WTC11 (cell line): ENCODE results near the gene ZNF414. TPM values are rescaled to one million over a fixed set of nuclear protein-coding genes. Genes with fewer than 3 reads are reported as not detected.
A peak's percentile ranks its signal among the peaks of the same experiment; 100 is the strongest.

Source experiments
- ATAC-seq: fragments of 200-7000 bp; cut with Tn5 transposase; 2 replicates; pipeline ENCODE4 v1.10.0; 2021; ENCODE audit warnings: mild to moderate bottlenecking, moderate library complexity
- CTCF ChIA-PET: fragments of 300-600 bp; sonication (Branson Sonifier 250); formaldehyde crosslinking; loops from one replicate; lab custom pipeline; 2021; ENCODE audit warnings: antibody characterized with exemption; lab: Charles Lee
- POLR2A ChIA-PET: fragments of 350-600 bp; sonication (Branson Sonifier 250); formaldehyde crosslinking; loops from one replicate; lab custom pipeline; 2021; ENCODE audit warnings: antibody characterized with exemption; lab: Charles Lee
- DNase-seq: peaks from one replicate; pipeline ENCODE4 v3.0.0; 2021; ENCODE audit warnings: low spot score
- H3K27ac Mint-ChIP-seq: 2 replicates; pipeline ENCODE4 v1.8.0; 2021; ENCODE audit warnings: mixed read lengths
- H3K27me3 Mint-ChIP-seq: 2 replicates; pipeline ENCODE4 v1.8.0; 2021; ENCODE audit warnings: low read depth, mild to moderate bottlenecking, moderate library complexity, mixed read lengths
- H3K36me3 Mint-ChIP-seq: 2 replicates; pipeline ENCODE4 v1.8.0; 2021; ENCODE audit warnings: mixed read lengths
- H3K4me1 Mint-ChIP-seq: 2 replicates; pipeline ENCODE4 v1.8.0; 2022; ENCODE audit warnings: mixed read lengths
- H3K4me3 Mint-ChIP-seq: 2 replicates; pipeline ENCODE4 v1.8.0; 2021; ENCODE audit warnings: mild to moderate bottlenecking, moderate library complexity, mixed read lengths
- H3K9me3 Mint-ChIP-seq: 2 replicates; pipeline ENCODE4 v1.8.0; 2021; ENCODE audit warnings: mixed read lengths
- ETV6 ChIP-seq: sonication (generic); formaldehyde crosslinking; IDR thresholded peaks from 2 replicates; pipeline ENCODE4 v1.8.1; 2022; ENCODE audit warnings: mild to moderate bottlenecking, missing genetic modification reagents
- FOXJ3 ChIP-seq: sonication (generic); formaldehyde crosslinking; IDR thresholded peaks from 2 replicates; pipeline ENCODE4 v1.9.0; 2021; ENCODE audit warnings: missing genetic modification reagents, mild to moderate bottlenecking, borderline replicate concordance
- GTF2I ChIP-seq: fragments of 250-450 bp; sonication (Bioruptor Pico); conservative IDR thresholded peaks from 2 replicates; pipeline ENCODE4 v1.4.0; 2021; ENCODE audit warnings: mild to moderate bottlenecking
- IRF1 ChIP-seq: sonication (generic); formaldehyde crosslinking; IDR thresholded peaks from 2 replicates; pipeline ENCODE4 v1.8.0; 2023; ENCODE audit warnings: missing genetic modification reagents
- MYBL2 ChIP-seq: sonication (generic); formaldehyde crosslinking; IDR thresholded peaks from 2 replicates; pipeline ENCODE4 v1.8.1; 2023; ENCODE audit warnings: mild to moderate bottlenecking, moderate library complexity, missing genetic modification reagents
- NFYB ChIP-seq: sonication (generic); formaldehyde crosslinking; conservative IDR thresholded peaks from 2 replicates; pipeline ENCODE4 v1.8.0; 2022; ENCODE audit warnings: low read depth, missing genetic modification reagents
- NR1H2 ChIP-seq: sonication (generic); formaldehyde crosslinking; IDR thresholded peaks from 2 replicates; pipeline ENCODE4 v1.9.0; 2021; ENCODE audit warnings: mild to moderate bottlenecking, moderate library complexity, missing genetic modification reagents
- NR3C1 ChIP-seq: sonication (generic); formaldehyde crosslinking; conservative IDR thresholded peaks from 2 replicates; pipeline ENCODE4 v1.8.1; 2023; ENCODE audit warnings: low read depth, mild to moderate bottlenecking, missing genetic modification reagents
- OVOL2 ChIP-seq: fragments of 250-450 bp; sonication (Bioruptor Pico); IDR thresholded peaks from 2 replicates; pipeline ENCODE4 v1.9.0; 2021; ENCODE audit warnings: mild to moderate bottlenecking, borderline replicate concordance
- SMAD3 ChIP-seq: sonication (generic); formaldehyde crosslinking; IDR thresholded peaks from 2 replicates; pipeline ENCODE4 v1.8.0; 2022; ENCODE audit warnings: missing genetic modification reagents, mild to moderate bottlenecking, borderline replicate concordance
- USF1 ChIP-seq: sonication (generic); formaldehyde crosslinking; IDR thresholded peaks from 2 replicates; pipeline ENCODE4 v1.8.0; 2022; ENCODE audit warnings: mild to moderate bottlenecking, missing genetic modification reagents
- USF2 ChIP-seq: sonication (generic); formaldehyde crosslinking; IDR thresholded peaks from 2 replicates; pipeline ENCODE4 v1.8.1; 2023; ENCODE audit warnings: mild to moderate bottlenecking, missing genetic modification reagents, moderate library complexity
- ZNF121 ChIP-seq: sonication (generic); formaldehyde crosslinking; IDR thresholded peaks from 2 replicates; pipeline ENCODE4 v1.8.0; 2023; ENCODE audit warnings: missing genetic modification reagents
- ZNF232 ChIP-seq: sonication (generic); formaldehyde crosslinking; IDR thresholded peaks from 2 replicates; pipeline ENCODE4 v1.8.0; 2022; ENCODE audit warnings: mild to moderate bottlenecking, missing genetic modification reagents
- ZNF317 ChIP-seq: sonication (generic); formaldehyde crosslinking; IDR thresholded peaks from 2 replicates; pipeline ENCODE4 v1.8.1; 2023; ENCODE audit warnings: low read depth, mild to moderate bottlenecking, moderate library complexity, missing genetic modification reagents, borderline replicate concordance
- ZNF396 ChIP-seq: fragments of 250-450 bp; sonication (Bioruptor Pico); IDR thresholded peaks from 2 replicates; pipeline ENCODE4 v1.8.0; 2021; ENCODE audit warnings: mild to moderate bottlenecking, moderate library complexity, borderline replicate concordance
- ZNF416 ChIP-seq: fragments of 250-450 bp; sonication (Bioruptor Pico); IDR thresholded peaks from 2 replicates; pipeline ENCODE4 v1.9.0; 2021; ENCODE audit warnings: mild to moderate bottlenecking, inconsistent platforms
- ZNF532 ChIP-seq: fragments of 250-450 bp; sonication (Bioruptor Pico); IDR thresholded peaks from 2 replicates; pipeline ENCODE4 v1.9.0; 2021; ENCODE audit warnings: mild to moderate bottlenecking, borderline replicate concordance
- total RNA-seq: library from RNA; stranded (reverse); gene quantifications from 3 replicates; pipeline ENCODE4 v1.2.3, GENCODE V29; 2021
- TF ChIP-seq, protein P1 (sequence below): sonication (generic); formaldehyde crosslinking; IDR thresholded peaks from 2 replicates; pipeline ENCODE4 v1.8.1; 2022; ENCODE audit warnings: low read depth, missing genetic modification reagents, borderline replicate concordance
- TF ChIP-seq, protein P2 (sequence below): sonication (generic); formaldehyde crosslinking; IDR thresholded peaks from 2 replicates; pipeline ENCODE4 v1.8.1; 2022; ENCODE audit warnings: mild to moderate bottlenecking, missing genetic modification reagents, moderate library complexity, borderline replicate concordance
- TF ChIP-seq, protein P3 (sequence below): sonication (generic); formaldehyde crosslinking; IDR thresholded peaks from 2 replicates; pipeline ENCODE4 v1.8.1; 2023; ENCODE audit warnings: mild to moderate bottlenecking, missing genetic modification reagents
- TF ChIP-seq, protein P4 (sequence below): sonication (generic); formaldehyde crosslinking; conservative IDR thresholded peaks from 2 replicates; pipeline ENCODE4 v1.8.1; 2023; ENCODE audit warnings: mild to moderate bottlenecking, low read depth, missing genetic modification reagents, moderate library complexity

ZNF414 gene
- total RNA-seq, 1 experiment from 2014 or later, result 38.2 TPM

DNA sequence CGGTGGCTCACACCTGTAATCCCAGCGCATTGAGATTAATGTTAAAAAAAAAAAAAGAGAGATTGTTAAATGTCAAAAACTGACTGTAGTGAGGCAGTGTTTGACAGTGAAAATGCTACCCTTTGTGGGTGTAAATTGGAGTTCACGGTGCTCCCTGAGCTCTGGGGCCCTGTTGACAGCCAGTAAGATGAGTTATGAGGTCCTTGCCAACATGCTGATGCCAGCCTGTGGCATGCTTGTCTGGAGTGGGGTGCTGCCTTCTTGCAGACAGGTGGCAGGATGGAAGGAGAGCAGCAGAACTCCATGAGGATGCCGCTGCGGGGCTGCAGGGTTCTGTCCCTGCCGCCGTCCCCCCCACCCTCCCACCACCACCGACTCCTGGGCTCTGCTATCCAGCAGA lies 37.4 kb downstream of the ZNF414 start:
- Mint-ChIP-seq H3K4me3 (no peak overlapping the region), H3K27me3 (no peaks in the 10 kb centered on the region), H3K36me3 (peaks cover 81% of the 10 kb centered on the region), H3K9me3 (no peaks in the 10 kb centered on the region), H3K27ac (0 out of 2 replicates have a peak overlapping the region, but pooled peaks have one; percentile 41), H3K4me1 (peaks cover 11% of the 10 kb centered on the region; the same call in 1 of the 2 replicates)
- POLR2A ChIA-PET, result no interaction called here
- TF ChIP-seq ZNF317 (no peak), ETV6 (CRISPR knock-in tag) (no peak), USF1 (CRISPR knock-in tag) (no peak), ZNF121 (CRISPR knock-in tag) (no peak), OVOL2 (CRISPR knock-in tag) (no peak), NFYB (CRISPR knock-in tag) (no peak), MYBL2 (no peak), GTF2I (CRISPR knock-in tag) (no peak), NR1H2 (CRISPR knock-in tag) (no peak), ZNF232 (CRISPR knock-in tag) (no peak), IRF1 (CRISPR knock-in tag) (no peak), ZNF396 (no peak), USF2 (CRISPR knock-in tag) (no peak)
- TF ChIP-seq, protein P1, sequence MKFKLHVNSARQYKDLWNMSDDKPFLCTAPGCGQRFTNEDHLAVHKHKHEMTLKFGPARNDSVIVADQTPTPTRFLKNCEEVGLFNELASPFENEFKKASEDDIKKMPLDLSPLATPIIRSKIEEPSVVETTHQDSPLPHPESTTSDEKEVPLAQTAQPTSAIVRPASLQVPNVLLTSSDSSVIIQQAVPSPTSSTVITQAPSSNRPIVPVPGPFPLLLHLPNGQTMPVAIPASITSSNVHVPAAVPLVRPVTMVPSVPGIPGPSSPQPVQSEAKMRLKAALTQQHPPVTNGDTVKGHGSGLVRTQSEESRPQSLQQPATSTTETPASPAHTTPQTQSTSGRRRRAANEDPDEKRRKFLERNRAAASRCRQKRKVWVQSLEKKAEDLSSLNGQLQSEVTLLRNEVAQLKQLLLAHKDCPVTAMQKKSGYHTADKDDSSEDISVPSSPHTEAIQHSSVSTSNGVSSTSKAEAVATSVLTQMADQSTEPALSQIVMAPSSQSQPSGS (CRISPR knock-in tag), result no peak
- TF ChIP-seq, protein P2, sequence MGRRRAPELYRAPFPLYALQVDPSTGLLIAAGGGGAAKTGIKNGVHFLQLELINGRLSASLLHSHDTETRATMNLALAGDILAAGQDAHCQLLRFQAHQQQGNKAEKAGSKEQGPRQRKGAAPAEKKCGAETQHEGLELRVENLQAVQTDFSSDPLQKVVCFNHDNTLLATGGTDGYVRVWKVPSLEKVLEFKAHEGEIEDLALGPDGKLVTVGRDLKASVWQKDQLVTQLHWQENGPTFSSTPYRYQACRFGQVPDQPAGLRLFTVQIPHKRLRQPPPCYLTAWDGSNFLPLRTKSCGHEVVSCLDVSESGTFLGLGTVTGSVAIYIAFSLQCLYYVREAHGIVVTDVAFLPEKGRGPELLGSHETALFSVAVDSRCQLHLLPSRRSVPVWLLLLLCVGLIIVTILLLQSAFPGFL, result no peak
- TF ChIP-seq, protein P3, sequence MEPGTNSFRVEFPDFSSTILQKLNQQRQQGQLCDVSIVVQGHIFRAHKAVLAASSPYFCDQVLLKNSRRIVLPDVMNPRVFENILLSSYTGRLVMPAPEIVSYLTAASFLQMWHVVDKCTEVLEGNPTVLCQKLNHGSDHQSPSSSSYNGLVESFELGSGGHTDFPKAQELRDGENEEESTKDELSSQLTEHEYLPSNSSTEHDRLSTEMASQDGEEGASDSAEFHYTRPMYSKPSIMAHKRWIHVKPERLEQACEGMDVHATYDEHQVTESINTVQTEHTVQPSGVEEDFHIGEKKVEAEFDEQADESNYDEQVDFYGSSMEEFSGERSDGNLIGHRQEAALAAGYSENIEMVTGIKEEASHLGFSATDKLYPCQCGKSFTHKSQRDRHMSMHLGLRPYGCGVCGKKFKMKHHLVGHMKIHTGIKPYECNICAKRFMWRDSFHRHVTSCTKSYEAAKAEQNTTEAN, result no peak
- TF ChIP-seq, protein P4, sequence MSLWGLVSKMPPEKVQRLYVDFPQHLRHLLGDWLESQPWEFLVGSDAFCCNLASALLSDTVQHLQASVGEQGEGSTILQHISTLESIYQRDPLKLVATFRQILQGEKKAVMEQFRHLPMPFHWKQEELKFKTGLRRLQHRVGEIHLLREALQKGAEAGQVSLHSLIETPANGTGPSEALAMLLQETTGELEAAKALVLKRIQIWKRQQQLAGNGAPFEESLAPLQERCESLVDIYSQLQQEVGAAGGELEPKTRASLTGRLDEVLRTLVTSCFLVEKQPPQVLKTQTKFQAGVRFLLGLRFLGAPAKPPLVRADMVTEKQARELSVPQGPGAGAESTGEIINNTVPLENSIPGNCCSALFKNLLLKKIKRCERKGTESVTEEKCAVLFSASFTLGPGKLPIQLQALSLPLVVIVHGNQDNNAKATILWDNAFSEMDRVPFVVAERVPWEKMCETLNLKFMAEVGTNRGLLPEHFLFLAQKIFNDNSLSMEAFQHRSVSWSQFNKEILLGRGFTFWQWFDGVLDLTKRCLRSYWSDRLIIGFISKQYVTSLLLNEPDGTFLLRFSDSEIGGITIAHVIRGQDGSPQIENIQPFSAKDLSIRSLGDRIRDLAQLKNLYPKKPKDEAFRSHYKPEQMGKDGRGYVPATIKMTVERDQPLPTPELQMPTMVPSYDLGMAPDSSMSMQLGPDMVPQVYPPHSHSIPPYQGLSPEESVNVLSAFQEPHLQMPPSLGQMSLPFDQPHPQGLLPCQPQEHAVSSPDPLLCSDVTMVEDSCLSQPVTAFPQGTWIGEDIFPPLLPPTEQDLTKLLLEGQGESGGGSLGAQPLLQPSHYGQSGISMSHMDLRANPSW (CRISPR knock-in tag), result no peak
- CTCF ChIA-PET, result interaction anchor here (0.6 to 1.4 kb wide), 2 partner anchors 63 to 135 kb away, joined by 3 to 4 read pairs; partner anchors contain the start of gene MARCHF2
- DNase-seq (no peak), ATAC-seq (no peak)

DNA sequence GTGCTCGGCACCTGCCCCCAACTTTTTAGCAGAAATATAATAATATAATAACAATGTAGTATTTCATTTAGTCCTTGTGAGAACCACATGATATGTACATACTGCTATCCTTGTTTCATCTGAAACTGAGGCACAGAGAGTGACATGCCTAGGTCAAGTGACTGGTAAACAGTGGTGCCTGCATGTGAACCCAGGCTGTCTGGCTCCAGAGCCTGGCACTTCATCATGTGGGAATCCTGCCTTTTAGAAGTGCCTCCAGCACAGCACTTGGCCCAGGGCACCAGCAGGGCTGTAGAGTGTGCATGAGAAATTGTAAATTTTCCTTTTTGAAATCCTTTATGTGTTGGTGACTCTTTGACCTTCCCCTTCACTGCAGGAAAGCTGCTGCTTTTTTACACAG lies 39.0 kb downstream of the ZNF414 start:
- Mint-ChIP-seq H3K36me3 (peaks cover 84% of the 10 kb centered on the region), H3K4me1 (peaks cover 3% of the 10 kb centered on the region; the same call in 1 of the 2 replicates), H3K9me3 (no peaks in the 10 kb centered on the region), H3K27me3 (no peaks in the 10 kb centered on the region), H3K4me3 (no peak overlapping the region), H3K27ac (no peak overlapping the region)
- ATAC-seq, result no peak
- CTCF ChIA-PET, result interaction anchor here (1.0 kb wide), 1 partner anchor 62 kb away, joined by 5 read pairs; the partner anchor contains the start of gene MARCHF2
- TF ChIP-seq ZNF396 (no peak), NR3C1 (CRISPR knock-in tag) (no peak), OVOL2 (CRISPR knock-in tag) (no peak), ZNF416 (CRISPR knock-in tag) (no peak), ZNF532 (CRISPR knock-in tag) (no peak), SMAD3 (CRISPR knock-in tag) (no peak), MYBL2 (no peak), FOXJ3 (CRISPR knock-in tag) (no peak)
- POLR2A ChIA-PET, result interaction anchor here (0.5 kb wide), 1 partner anchor 51 kb away, joined by 3 read pairs; no protein-coding TSS in a partner anchor
- DNase-seq, result no peak
